Measurements from ENCODE around the gene RHEB.
"Not testable (repeated sequence)": the region's sequence is repeated elsewhere in the genome, so short reads cannot be mapped to it uniquely, and the experiment has no call there.

The RHEB gene, protein sequence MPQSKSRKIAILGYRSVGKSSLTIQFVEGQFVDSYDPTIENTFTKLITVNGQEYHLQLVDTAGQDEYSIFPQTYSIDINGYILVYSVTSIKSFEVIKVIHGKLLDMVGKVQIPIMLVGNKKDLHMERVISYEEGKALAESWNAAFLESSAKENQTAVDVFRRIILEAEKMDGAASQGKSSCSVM

DNA sequence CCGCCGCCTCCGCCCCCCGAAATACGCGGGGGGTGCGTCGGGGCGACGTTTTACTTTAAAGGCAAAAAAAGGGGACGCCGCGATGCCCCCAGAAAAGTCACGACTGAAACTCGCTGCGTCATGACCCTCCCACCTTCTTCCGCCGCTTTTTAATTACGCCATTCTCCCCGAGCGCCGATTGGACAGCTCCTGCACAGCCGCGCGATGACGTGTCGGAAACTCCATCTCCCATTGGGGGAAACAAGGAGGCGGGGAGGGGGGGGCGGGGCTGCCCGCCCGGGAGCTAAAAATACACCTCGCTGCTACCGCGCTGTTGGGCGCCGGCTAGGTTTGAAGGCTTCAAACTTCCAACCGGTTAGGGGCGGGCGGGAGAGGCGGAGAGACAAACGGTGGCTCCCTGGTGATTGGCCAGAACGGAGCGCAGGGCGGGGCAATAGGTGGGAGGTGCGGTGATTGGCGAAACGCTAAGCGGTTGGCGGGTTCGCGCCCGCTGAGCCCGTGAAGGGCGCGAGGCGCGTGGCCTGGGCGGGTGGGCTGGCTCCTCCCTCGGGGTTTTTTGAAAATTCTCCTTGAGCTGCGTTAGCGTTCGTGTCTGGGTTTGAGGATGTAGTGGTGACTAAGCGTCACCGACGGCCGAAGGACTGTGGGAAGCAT, at the start of gene RHEB:
RHEB (minus strand) TSS at position 131 of the 654 bp plus-strand sequence. CDS start 384 bp downstream, outside the sequence.
- peak; percentile 98 for DNase-seq

DNA sequence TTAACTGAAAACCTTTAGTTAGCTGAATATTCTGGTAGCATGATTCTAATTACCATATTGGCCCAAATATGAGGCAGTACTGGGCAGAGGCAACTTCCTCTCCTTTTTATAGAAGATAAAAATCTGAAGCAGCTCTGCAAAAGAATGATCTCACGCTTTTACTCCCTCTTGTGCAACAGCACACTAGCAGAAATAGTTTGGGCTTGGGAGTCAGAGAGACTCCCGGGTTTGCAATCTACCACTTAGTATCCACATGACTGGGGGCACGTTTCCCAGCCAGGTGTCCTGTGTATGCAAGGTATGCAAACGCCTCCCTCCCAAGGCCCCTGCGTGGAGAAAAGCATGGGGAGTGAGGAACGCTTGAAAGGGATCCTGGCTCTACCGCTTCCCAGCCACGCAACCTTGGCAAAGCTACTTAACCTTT, 47.2 kb upstream of the RHEB start:
- DNase-seq, result no peak

DNA sequence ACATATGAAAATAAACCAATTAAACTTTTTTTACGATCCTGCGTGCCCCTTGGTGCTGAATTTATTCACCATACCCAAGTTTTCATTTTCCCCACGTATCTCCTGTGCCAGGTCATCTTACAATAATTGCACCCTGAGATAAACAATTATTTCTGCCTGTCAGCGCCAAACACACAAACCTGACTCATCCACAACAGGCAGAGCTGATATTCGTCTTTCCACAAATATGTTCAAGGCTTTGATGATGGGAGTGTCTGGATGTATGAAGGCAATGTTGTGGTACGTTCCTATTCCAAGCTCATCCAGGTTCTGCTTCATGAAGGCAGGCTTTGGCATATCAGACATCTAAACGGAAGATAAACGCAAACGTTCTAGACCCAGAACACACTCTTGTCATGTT, 45.8 kb upstream of the RHEB start:
- no peak for DNase-seq

DNA sequence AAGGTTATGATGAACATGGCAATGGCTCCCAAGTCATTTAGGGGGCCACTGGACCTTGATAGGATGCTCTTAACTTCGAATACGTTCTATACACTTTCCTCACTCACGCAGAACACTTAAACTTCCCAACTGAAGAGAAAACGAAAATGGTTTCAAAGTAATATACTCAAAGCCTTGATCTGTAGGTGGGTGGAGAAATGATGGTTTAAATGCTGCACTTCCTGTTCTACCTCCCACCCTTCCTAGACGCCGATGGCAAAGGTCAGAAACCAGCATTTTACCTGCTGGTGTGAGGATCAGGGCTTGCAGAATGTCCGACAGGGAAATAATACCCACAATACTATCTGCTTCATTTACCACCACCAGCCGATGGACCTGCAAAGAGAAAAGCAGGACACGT, 40.5 kb upstream of the RHEB start:
- DNase-seq, result no peak

DNA sequence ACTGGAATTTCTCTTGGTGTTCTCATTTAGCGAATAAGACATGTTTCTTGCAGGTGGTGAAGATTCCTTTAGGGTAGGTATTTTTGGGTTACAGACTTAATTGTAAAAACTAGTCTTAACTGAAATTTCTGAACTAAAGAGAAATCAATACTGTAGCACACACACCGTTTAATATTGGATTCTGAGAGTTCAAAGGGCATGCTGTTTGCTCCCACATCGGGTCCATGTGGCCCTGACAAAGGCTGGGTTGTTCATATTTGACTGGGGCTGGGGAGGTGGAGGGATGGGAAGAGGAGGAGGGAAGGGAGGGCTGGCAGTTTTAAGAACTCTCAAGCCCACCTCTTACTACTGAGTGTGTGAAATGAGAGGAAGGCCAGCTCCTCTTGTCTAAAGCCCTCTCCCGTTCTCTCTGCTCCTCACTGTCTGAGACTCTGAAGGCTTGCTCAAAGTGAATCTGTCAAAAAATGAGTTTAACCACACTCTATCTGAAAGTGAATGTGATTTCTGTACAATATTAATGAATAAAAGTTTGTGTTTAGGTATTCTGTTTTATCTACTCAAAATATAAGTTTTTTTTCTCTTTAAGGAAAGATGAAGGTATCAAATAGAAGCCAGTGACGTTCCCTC, 40.0 kb upstream of the RHEB start:
- DNase-seq, result no peak

DNA sequence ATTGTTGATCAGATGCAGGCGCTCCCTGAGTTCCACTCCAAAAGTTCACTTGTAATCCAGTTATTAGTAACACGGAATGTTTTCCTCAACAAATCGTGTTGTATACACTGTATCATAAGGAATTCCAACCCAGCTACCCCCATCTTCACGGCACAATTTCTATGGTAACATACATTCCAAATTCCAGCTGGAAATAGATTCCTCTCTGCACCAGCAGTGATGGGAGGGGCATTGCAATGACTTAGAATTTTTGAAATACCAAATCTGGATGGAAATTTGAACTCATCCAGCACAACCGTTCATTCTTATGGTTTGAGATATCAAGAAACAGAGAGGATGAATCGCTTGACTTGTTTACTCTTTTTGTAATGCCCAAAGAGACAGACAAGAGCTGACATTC, 38.9 kb upstream of the RHEB start:
- DNase-seq, result no peak

DNA sequence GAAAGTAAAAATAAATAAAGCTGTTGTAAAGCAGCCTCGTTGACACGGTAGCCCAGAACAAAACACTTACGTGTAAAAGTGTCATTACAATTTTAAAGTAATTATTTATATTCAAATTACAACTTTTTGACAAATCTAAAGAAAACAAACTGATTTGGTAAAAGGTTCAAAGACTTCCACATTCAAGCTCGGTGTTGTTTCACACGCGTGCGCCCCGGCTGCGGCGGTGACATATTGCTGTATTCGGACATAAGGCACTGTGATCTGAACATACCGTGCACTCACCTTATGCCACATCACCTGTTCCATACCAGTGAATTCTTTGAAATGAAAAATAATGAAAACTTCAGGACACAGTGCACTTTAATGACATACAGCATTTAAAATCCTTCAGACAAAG, 36.9 kb upstream of the RHEB start:
- no peak for DNase-seq

DNA sequence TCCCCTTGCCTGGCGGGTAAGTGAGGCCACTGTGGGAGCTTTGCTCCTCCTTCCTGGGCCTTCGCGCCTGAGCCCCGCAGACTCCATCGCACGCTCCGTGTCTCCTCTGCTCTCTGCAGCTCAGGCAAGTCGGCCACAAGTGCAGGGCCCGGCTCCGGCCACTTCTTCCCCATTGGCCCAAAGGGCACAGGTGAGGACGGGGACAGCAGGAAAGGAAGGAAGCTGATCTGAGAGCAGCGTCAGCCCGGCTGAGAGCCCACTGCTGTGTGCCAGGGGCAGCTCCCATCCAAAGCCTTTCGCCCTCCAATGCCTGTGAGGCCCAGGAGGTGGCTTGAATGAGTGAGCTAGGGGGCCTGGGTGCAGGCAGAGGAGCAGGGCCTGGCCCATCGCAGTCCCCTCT, 33.7 kb upstream of the RHEB start:
- no peak for DNase-seq

DNA sequence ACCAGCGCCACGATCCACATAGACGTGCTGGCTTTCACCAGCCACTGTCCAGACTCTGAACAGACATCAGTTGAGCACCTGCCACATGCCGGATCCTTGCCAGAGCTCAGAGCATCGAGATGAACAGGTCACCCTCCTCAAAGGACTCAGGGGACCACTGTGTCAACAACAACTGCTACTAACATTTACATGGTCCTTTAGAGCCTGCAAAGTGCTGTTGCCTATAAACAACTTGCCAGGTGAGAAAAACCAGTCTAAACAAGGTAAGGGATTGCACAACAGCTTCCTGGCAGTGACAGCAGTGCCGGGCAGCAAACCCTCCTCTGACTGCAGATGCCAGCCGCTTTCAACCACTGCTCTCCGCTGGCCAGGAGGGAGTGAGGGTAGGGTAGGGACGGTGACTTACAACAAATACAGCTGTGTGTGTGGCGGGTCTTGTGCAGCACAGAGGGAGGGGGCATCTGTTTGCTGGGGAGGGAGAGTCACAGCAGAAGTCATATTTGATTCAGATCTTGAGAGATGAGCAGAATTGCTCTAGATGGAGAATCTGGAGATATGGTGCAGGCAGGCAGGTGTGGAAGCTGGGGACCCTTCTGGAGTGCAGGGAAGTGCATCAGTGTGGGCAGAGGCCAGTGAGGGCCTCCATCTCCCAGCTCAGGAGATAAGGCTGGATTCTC, 32.8 kb upstream of the RHEB start:
- no peak for DNase-seq

DNA sequence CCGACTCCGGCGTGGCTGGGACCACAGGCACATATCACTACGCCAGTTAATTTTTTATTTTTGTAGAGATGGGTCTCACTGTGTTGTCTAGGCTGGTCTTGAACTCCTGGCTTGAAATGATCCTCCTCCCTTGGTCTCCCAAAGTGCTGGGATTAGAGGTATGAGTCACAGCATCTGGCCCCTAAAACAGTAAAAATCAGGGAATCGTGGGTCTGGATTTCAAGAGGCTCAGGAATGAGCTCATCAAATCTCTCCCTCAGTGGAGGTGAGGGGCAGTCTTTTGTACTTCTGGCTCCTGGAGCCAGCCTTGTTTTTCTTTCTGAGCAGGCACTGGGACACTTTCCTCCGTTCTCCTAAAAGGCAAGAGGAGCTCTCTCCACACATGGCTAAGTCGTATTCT, 32.1 kb upstream of the RHEB start:
- no peak for DNase-seq

DNA sequence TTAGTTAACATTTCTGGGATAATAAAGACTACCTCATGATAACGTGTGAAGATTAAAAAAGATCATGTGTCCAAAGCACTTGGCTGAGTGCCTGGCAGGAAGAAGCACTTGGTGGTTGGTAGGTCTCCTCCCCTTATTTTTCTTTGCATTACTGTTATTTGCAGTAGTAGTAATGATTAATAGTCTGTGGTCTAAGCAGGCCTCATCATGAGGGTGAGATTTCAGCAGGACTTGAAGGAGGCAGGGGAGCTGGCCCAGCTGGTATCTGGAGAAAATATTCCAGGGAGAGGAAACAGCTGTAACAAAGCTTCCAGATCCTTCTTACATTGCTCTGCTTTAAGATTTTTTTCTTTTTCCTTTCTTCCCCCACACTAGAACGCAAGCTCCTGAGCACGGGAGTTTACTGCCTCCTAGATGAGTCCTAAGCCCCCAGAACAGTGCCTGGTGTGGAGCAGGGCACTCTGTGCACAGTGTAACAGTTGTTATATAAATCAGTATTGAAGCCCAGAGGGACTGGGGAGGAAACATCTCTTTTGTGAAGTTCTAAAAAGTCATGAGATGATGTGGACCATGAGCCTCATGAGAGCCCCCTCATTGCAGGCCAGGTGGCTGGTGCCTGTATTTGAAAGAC, 31.1 kb upstream of the RHEB start:
- DNase-seq, result no peak

DNA sequence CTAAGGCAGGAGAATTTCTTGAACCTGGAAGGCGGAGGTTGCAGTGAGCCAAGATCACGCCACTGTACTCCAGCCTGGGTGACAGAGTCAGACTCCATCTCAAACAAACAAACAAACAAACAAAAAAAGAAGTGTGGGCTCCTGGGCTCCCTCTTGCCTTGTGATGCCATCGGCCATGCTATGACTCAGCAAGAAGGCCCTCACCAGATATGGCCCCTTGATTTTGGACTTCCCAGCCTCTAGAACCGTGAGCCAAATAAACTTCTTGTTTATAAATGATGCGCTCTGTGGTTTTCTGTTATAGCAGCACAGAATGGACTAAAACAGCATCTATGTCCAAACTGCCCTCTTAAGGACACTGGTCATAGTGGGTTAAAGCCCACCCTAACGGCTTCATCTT, 29.9 kb upstream of the RHEB start:
- DNase-seq, result no peak

DNA sequence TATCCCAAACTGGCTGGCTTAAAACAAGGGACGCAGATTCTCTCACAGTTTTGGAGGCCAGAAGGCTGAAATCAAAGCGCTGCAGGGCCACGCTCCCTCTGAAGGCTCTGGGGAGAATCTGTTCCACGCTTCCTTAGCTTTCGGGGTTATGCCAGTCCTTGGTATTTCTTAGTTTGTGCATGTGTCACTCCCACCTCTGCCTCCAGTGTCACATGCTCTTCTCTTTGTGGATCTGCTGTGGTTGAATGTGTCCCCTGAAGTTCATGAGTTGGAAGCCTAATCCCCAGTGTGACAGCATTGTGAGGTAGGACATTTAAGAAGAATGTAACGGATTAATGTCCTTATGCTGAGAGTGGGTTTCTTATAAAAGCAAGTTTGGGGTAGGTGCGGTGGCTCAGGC, 29.4 kb upstream of the RHEB start:
- no peak for DNase-seq

DNA sequence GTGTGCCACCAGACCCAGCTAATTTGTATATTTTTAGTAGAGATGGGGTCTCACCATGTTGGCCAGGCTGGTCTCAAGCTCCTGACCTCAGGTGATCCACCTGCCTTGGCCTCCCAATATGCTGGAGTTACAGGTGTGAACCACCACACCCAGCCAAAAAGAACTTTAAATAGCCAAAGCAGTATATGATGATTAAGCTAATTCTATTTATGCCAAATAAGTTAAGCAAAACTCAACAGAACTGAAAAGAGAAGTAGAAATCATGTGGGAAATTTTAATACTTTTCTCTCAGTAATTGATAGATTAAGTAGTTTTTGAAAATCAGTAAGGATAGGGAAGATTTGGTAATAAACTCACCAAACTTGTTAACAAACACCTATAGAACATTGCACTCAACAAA, 24.5 kb upstream of the RHEB start:
- DNase-seq, result no peak

DNA sequence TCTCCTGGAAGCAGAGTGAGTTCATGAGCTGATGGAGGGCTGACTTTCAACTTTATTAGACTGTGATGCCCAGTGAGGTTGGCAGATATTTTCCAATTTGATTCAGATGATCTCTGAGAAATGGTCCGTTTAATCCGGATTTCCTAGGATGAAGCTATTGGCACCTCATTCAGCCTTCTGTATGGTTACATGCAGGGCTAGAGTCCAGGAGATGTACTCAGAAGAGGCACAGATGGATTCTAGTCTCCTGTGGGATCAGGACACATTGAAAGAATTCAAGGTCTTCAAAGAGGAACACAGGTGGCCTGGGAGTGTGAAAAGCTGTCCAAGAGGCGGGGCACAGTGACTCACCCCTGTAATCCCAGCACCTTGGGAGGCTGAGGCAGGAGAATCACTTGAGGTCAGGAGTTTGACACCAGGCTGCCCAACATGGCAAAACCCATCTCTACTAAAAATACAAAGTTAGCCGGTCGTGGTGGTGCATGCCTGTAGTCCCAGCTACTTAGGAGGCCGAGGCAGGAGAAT, 23.0 kb upstream of the RHEB start:
- DNase-seq, result no peak

DNA sequence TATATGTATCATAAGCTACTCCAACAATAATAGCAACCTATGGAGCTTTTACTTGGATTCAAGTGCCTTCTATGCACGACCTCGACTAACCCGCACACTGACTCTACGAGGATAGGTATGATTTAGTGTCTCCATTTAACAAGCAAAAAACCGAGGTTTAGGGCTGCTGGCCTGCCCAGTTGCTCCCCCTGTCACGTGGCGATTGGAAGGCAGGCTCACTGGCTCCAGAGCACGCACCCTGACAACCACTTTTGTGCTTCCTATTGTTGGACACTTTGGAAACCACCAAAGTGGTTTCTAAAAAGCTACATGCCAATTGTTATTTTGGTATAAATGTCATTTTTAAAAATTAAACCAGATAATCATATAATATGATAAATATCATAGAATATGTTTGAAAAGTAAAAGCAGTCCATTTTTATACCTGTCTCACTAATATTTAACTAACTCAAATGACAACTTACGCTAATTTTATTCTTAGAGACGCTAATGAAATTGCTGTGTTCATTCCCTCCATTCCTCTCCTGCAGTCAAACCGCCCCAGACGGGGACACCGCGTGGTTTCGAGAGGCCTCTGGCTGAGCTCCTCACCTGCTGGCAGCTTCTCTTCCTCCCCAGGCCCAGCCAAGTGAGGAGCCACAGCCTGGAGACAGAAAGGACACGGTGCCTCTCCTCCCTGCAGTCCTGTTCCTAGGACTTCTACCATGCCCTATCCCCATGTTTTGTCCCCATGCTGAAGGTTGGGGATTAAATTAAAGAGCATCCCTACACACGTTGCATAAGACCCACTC, 22.2 kb upstream of the RHEB start:
- DNase-seq, result no peak

DNA sequence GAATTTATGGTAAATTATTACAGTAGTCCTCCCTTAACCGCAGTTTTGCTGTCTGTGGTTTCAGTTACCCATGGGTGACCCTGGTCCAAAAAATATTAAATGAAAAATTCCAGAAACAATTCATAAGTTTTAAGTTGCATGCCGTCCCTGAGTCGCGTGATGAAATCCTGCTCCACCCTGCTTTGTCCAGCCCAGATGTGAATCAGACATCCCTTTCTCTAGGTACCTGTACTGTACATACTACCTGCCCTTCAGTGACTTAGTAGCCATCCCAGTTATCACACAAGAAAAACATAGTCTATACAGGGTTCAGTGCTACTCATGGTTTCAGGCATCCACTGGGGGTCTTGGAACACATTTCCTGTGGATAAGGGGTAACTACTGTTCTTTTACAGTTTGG, 20.5 kb upstream of the RHEB start:
- no peak for DNase-seq

DNA sequence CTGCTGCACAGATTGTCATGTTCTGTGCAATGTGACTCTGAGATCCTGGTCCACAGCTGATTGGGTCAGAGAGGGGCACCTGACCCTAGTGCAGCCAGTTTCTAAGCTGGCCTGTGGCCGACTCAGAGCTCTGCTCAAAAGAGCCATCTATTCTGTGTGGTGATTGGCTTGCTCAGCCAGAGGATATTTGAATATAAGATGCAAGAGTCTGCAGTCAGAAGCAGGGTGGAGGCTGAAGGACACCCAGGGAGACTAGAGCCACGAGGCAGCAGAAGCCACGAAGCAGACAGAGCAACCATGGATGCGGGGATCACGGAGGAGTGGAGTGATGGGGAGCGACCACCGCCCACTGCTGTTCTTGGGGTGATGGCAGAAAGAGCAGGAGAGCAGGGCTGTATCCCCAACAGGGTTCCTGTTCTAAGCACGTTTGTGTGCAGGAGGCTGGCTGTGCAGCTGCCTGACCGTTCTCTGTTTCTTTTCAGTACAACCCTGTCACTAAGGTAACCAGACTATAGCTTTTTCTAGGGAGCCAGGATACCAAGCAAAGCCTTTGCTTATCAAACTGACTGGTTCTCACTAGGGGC, 19.5 kb upstream of the RHEB start:
- no peak for DNase-seq

DNA sequence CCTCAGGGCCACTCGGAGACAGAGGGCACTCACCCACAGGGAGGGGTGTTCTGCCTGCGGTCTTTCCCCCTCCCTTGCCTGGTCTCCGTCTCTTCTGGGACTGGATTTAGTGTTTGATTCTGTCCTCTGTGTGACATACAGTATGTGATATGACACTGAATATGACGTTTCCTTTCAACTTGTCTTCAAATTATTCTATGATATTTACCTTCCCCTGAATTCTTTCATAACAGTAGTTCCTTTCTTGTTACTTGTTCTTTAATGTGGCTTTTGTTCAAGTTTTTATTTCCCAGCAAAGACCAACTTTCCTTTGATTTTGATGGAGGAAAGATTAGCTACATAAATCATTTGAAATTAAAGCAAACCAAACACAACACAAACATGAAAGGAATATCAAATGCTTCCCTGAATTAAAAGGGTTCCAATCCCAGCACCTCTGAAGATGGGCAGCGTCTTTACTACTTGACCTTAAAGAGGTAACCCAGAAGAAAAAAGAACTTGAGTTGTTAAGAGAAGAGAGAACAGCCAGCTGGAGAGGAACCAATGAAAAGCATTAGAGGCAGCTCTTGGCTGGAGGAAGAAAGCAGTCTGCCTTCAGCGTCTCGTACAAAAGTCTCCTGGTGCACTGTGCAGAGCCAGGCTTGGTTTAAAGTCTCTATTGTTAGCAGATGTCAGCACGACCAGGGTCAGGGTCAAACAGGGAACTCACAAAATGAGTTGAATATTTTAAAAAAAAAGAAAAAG, 18.3 kb upstream of the RHEB start:
- DNase-seq, result no peak

DNA sequence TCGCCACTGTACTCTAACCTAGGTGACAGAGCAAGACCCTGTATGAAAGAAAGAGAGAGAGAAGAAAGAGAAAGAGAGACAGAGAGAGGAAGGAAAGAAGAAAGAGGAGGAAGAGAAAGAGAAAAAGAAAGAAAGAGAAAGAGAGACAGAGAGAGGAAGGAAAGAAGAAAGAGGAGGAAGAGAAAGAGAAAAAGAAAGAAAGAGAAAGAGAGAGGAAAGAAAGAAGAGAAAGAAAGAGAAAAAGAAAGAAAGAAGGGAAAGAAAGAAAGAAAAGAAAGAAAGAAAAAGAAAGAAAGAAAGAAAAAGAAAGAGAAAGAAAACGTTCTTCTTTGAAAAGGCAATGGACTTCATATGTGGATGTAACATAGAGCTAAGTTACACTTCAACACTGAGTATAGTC, 16.5 kb upstream of the RHEB start:
- not testable (repeated sequence) for DNase-seq

DNA sequence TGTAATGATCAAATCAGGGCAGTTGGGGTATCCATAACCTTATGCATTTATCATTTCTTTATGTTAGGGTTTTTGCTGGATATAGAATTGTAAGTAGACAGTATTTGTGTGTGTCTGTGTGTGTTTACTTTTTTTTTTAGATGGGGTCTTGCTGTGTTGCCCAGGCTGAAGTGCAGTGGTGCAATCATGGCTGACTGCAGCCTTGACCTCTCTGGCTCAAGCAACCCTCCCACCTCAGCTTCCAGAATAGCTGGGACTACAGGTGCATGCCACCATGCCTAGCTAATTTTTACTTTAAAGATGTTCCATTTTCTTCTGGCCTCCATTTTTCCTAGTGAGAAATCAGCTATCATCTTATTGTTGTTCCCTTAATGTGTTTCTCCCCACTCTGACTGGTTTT, 10.1 kb upstream of the RHEB start:
- no peak for DNase-seq
